Esophagus (tissue), 2 donors: ENCODE data around the gene PCK2. TPM values are rescaled to one million over a fixed set of nuclear protein-coding genes. Genes with fewer than 3 reads are reported as not detected.

Source experiments
- H3K27ac ChIP-seq, 2 donors: one replicate each; pipeline ENCODE4 v1.5.1; 2013; ENCODE audit warnings: low read depth in 2 of 2, mild to moderate bottlenecking in 2 of 2, inconsistent platforms in 1 of 2, low read length in 1 of 2, moderate library complexity in 1 of 2
- H3K27me3 ChIP-seq, 2 donors: one replicate each; pipeline ENCODE4 v1.6.1; 2013; ENCODE audit warnings: low read length in 2 of 2, control low read depth in 1 of 2, mild to moderate bottlenecking in 1 of 2; ENCODE audit not compliant: insufficient read depth in 2 of 2, control insufficient read depth in 1 of 2
- H3K36me3 ChIP-seq, 2 donors: one replicate each; pipeline ENCODE4 v1.6.1; 2013; ENCODE audit warnings: low read length in 1 of 2; ENCODE audit not compliant: control insufficient read depth in 2 of 2, insufficient read depth in 2 of 2
- H3K4me1 ChIP-seq, 2 donors: one replicate each; pipeline ENCODE4 v1.6.1; 2013; ENCODE audit warnings: low read length in 1 of 2; ENCODE audit not compliant: control insufficient read depth in 2 of 2, insufficient read depth in 2 of 2
- H3K4me3 ChIP-seq, 2 donors: one replicate each; pipeline ENCODE4 v1.5.1; 2013; ENCODE audit warnings: low read length in 2 of 2, mild to moderate bottlenecking in 2 of 2, low read depth in 1 of 2, moderate library complexity in 1 of 2
- H3K9me3 ChIP-seq, 2 donors: one replicate each; pipeline ENCODE4 v1.6.1; 2013; ENCODE audit warnings: mild to moderate bottlenecking in 2 of 2, low read depth in 1 of 2, low read length in 1 of 2, moderate library complexity in 1 of 2; ENCODE audit not compliant: control insufficient read depth in 2 of 2, insufficient read depth in 1 of 2
- WGBS, 2 donors: extraction: QIAGEN DNeasy Blood & Tissue Kit; methylation state at CpG; one replicate each; pipeline ENCODE4 v1.1.7; 2013; 5-methylcytosine and 5-hydroxymethylcytosine counted together
- polyA plus RNA-seq, 2 donors: library from polyadenylated mRNA; stranded (reverse); fragments of 200-250 nt; gene quantifications; one replicate each; pipeline ENCODE4 v1.2.3, GENCODE V29; 2013
- donor health status: healthy with polysubstance abuse.
- donor health status: Bipolar disorder and iron deficiency.

Gene PCK2
- polyA plus RNA-seq, 2 donors: 10.1 to 29.2 TPM

DNA sequence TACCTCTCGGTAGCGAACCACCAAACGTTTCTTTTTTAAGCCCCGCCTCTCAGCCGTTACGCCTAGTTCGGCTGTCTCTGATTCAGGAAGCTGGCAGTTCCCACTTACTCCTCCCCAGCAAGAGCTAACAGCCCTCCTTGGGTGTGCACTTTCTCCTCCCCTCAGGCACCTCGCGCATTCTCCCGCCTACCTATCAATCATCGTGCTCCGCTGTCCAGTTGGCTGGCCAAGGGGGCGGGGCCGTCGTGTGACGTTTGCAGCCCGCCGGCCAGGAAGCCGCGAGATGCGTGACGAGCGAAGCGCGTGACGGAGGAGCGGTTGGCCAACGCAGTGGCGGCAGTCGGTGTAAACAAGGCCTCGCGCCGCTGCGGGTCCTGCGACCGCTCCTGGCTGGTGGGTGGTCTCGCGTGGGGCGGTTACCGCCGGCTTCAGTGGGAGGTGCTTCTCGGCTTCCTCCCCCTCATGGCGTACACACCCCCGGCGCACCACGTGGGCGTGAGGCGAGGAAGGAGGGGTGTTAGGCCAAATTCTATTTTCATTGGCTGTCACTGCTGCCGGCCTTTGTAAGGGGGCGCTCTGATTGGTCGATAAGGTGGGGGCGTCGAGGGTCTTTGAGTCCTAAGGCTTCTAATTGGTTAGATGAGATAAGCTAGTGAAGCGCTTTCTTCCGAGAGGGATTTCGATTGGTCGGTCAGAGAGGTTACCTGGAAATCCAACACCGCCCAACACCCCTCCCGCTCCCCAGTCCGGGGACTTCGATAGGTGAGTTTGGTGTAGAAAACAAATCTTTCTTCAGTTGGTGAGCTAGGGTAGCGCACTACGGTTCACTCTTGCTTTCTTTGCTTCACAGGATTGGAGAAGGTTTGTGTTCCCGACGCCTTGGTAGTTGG, 20.7 kb downstream of the PCK2 start, which contains the start of the genes DCAF11 and NRL:
Gene DCAF11 (plus strand): TSS at position 246 of the 890 bp plus-strand sequence. CDS start 818 bp downstream, outside the sequence.
Gene NRL (minus strand): TSS at position 418 of the 890 bp plus-strand sequence. CDS start 32,101 bp downstream, outside the sequence.
- no peaks in the 10 kb centered on the region for H3K27me3 ChIP-seq
- H3K9me3 ChIP-seq: no peaks in the 10 kb centered on the region
- H3K27ac ChIP-seq: peak within 1 kb of the TSS; percentile 100
- peak within 1 kb of the TSS; percentile 72 to 77 for H3K4me3 ChIP-seq
- H3K4me1 ChIP-seq: peaks cover 0 to 2% of the 10 kb centered on the region in 2 donors
- peaks cover 12 to 20% of the 10 kb centered on the region in 2 donors for H3K36me3 ChIP-seq
- WGBS, 2 donors: 0% methylated on average over 63 to 65 of the region's 65 CpGs

GRCh38 chr14:24115422-24116127, 21.5 kb downstream of the PCK2 start:
- H3K36me3 ChIP-seq: peaks cover 12 to 23% of the 10 kb centered on the region in 2 donors
- no peaks in the 10 kb centered on the region for H3K27me3 ChIP-seq
- no peaks in the 10 kb centered on the region for H3K9me3 ChIP-seq
- 1 to 2% methylated on average over 14 of the region's 14 CpGs for WGBS, 2 donors
- H3K4me1 ChIP-seq: peaks cover 0 to 2% of the 10 kb centered on the region in 2 donors
- H3K27ac ChIP-seq: peak overlapping the region; percentile 68 to 100
- H3K4me3 ChIP-seq: peak overlapping the region; percentile 66 to 72

DNA sequence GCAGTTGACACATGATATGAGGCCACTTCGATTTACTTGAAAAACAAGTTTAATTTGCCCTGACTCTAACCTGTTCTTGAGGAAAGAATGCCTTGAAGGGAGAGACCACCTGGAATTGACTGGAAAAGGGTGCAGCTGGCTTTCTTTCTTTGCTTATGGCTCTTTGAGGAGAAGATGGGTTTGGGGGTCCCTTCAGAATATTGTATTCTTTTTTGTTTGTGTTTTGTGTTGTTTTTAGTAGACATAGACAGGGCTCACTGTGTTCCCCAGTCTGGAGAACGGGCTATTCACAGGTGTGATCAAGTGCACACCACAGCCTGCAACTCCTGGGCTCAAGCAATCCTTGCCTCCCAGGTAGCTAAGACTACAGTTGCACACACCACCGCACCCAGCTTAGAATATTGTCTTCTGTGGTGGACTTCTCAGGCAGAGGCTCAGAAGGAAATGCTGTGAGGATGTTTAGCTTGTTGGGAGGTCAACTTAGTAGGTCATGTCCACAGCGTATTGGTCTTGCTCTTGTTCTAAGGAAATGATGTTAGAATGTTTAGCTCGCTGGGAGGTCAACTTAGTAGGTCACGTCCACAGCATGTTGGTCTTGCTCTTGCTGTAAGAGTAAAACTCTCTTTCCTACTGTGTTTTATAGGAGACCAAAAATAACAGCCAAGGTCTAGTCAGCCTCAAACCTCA, 22.2 kb downstream of the PCK2 start:
- H3K9me3 ChIP-seq: no peaks in the 10 kb centered on the region
- no peaks in the 10 kb centered on the region for H3K27me3 ChIP-seq
- peaks cover 14 to 30% of the 10 kb centered on the region in 2 donors for H3K36me3 ChIP-seq
- 74 to 75% methylated on average over 6 of the region's 6 CpGs for WGBS, 2 donors
- H3K4me3 ChIP-seq: peak overlapping the region in 1 of 2 donors; percentile 72
- no peak overlapping the region for H3K27ac ChIP-seq
- H3K4me1 ChIP-seq: peaks cover 0 to 2% of the 10 kb centered on the region in 2 donors

- Histone ChIP-seq H3K4me3 (no peak overlapping the region), H3K27ac (no peak overlapping the region), H3K4me1 (peaks cover 0 to 2% of the 10 kb centered on the region in 2 donors), H3K36me3 (peaks cover 14 to 31% of the 10 kb centered on the region in 2 donors), H3K27me3 (no peaks in the 10 kb centered on the region), H3K9me3 (no peaks in the 10 kb centered on the region)
- WGBS, 2 donors: 74 to 88% methylated on average over 6 of the region's 6 CpGs
Measured at GRCh38 chr14:24117179-24117578, 23.1 kb downstream of the PCK2 start.

DNA sequence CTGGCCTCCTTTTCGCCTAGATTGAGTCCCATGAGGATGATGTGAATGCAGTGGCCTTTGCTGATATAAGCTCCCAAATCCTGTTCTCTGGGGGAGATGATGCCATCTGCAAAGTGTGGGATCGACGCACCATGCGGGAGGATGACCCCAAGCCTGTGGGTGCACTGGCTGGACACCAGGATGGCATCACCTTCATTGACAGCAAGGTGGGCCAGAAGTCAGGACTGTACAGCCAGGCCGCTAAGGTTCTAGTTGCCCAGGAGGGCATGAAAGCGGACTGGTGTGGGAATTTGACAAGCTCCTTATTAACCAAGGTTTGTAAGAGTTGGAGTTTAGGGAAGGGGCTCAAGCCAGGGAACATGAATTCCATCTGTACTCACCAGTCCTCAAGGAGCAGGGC, 25.6 kb downstream of the PCK2 start:
- Histone ChIP-seq H3K9me3 (no peaks in the 10 kb centered on the region), H3K27ac (no peak overlapping the region), H3K27me3 (no peaks in the 10 kb centered on the region), H3K4me1 (peaks cover 0 to 2% of the 10 kb centered on the region in 2 donors), H3K4me3 (no peak overlapping the region), H3K36me3 (peaks cover 26 to 40% of the 10 kb centered on the region in 2 donors)
- WGBS, 2 donors: 98% methylated on average over 6 of the region's 6 CpGs

DNA sequence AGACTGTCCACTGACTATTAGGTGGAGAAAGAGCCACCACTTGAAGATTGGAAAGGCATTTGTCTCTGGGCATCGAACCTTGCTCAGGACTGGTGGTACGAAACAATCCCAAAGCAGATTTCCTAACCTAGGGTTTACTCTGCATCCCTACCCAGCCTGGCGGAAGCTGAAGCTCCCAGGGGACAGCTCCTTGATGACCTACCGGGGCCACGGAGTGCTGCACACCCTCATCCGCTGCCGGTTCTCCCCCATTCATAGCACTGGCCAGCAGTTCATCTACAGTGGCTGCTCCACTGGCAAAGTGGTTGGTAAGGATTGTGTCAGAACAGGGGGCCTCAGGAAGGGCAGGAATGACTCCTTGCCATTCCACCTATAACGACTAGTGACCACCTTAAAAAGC, 27.1 kb downstream of the PCK2 start:
- no peak overlapping the region for H3K4me3 ChIP-seq
- WGBS, 2 donors: 95 to 97% methylated on average over 8 of the region's 8 CpGs
- no peaks in the 10 kb centered on the region for H3K27me3 ChIP-seq
- no peaks in the 10 kb centered on the region for H3K9me3 ChIP-seq
- H3K36me3 ChIP-seq: peaks cover 26 to 40% of the 10 kb centered on the region in 2 donors
- no peak overlapping the region for H3K27ac ChIP-seq
- H3K4me1 ChIP-seq: no peaks in the 10 kb centered on the region

- Histone ChIP-seq H3K27ac (no peak overlapping the region), H3K27me3 (no peaks in the 10 kb centered on the region), H3K36me3 (peaks cover 23 to 36% of the 10 kb centered on the region in 2 donors), H3K9me3 (no peaks in the 10 kb centered on the region), H3K4me1 (no peaks in the 10 kb centered on the region), H3K4me3 (no peak overlapping the region)
- 97 to 98% methylated on average over 4 of the region's 4 CpGs for WGBS, 2 donors
Measured at GRCh38 chr14:24122416-24122815, 28.3 kb downstream of the PCK2 start.

GRCh38 chr14:24122898-24123297, 28.8 kb downstream of the PCK2 start:
- Histone ChIP-seq H3K27ac (no peak overlapping the region), H3K9me3 (no peaks in the 10 kb centered on the region), H3K4me1 (no peaks in the 10 kb centered on the region), H3K36me3 (peaks cover 21 to 34% of the 10 kb centered on the region in 2 donors), H3K4me3 (no peak overlapping the region), H3K27me3 (no peaks in the 10 kb centered on the region)
- 90 to 92% methylated on average over 8 of the region's 8 CpGs for WGBS, 2 donors
